HUES48 (cell line): ENCODE data around the gene CRYBA1.
"Not testable (repeated sequence)": the region's sequence is repeated elsewhere in the genome, so short reads cannot be mapped to it uniquely, and the experiment has no call there.

Experiments
- H3K27ac ChIP-seq: one replicate; pipeline ENCODE4 v1.7.0; 2013; ENCODE audit warnings: low read depth, low read length, inconsistent platforms
- H3K27me3 ChIP-seq: 2 replicates; pipeline ENCODE4 v1.6.1; 2013; ENCODE audit warnings: mild to moderate bottlenecking, low read length; ENCODE audit not compliant: control insufficient read depth, insufficient read depth
- H3K36me3 ChIP-seq: 2 replicates; pipeline ENCODE4 v1.6.1; 2013; ENCODE audit warnings: low read length; ENCODE audit not compliant: control insufficient read depth, insufficient read depth
- H3K4me1 ChIP-seq: 2 replicates; pipeline ENCODE4 v1.6.1; 2013; ENCODE audit warnings: mild to moderate bottlenecking, low read length; ENCODE audit not compliant: control insufficient read depth, insufficient read depth
- H3K4me3 ChIP-seq: 2 replicates; pipeline ENCODE4 v1.5.1; 2013; ENCODE audit warnings: mild to moderate bottlenecking, low read depth, low read length
- H3K9ac ChIP-seq: 2 replicates; pipeline ENCODE4 v1.6.1; 2013; ENCODE audit warnings: mild to moderate bottlenecking, low read depth, low read length, moderate library complexity
- H3K9me3 ChIP-seq: 2 replicates; pipeline ENCODE4 v1.6.1; 2013; ENCODE audit warnings: low read length; ENCODE audit not compliant: control insufficient read depth, insufficient read depth

The CRYBA1 gene

DNA sequence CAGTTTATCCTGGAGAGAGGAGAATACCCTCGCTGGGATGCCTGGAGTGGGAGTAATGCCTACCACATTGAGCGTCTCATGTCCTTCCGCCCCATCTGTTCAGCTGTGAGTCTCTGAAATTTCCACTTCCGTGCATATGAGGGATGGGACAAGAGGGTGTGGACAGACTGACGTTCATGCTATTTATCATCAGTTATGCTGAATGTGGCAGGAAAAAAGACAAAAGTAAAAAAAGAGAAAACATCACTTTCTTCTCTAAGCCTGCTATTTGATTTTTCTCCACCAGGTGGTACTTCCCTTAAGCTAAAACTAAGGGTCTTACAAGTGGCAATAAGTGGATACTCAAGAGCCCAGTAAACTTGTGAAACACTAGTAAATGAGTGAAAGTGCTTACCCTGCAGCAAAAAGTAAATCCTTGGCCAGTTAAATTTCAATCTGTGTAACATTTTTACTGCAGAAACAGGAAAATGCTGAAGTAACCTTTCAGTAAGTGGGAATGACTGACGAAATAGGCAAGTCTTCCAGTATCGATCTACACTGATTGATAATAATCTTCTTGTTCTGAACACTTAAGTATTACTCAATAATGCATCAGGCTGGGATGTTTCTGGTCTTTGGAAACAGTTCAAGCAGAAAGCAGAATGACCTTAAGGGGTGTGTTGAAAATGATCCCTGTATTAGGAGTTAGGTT, 5.6 kb downstream of the CRYBA1 start:
- Histone ChIP-seq H3K4me1 (no peaks in the 10 kb centered on the region), H3K36me3 (no peaks in the 10 kb centered on the region), H3K4me3 (no peak overlapping the region), H3K27ac (peak overlapping the region; percentile 16), H3K9ac (no peak overlapping the region), H3K27me3 (no peaks in the 10 kb centered on the region), H3K9me3 (no peaks in the 10 kb centered on the region)

DNA sequence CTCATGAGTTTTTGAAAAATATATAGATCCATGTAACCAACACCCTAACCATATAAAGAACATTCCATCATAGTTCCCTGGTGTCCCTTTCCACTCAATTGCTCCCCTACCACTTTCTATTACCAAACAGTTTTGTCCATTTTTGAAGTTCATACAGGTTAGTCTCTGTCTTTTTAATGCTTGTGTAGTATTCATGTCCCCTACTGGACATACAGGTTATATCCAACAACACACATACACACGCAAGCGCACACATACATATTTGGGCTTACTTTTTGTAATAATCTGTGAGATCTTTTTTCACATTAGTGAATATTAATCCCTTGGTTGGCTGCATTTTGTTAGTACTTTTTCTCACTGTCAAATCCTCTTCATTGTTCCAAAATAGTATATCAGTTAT, 6.4 kb downstream of the CRYBA1 start:
- Histone ChIP-seq H3K9me3 (no peaks in the 10 kb centered on the region), H3K36me3 (no peaks in the 10 kb centered on the region), H3K9ac (no peak overlapping the region), H3K27ac (no peak overlapping the region), H3K4me1 (no peaks in the 10 kb centered on the region), H3K4me3 (no peak overlapping the region), H3K27me3 (no peaks in the 10 kb centered on the region)

DNA sequence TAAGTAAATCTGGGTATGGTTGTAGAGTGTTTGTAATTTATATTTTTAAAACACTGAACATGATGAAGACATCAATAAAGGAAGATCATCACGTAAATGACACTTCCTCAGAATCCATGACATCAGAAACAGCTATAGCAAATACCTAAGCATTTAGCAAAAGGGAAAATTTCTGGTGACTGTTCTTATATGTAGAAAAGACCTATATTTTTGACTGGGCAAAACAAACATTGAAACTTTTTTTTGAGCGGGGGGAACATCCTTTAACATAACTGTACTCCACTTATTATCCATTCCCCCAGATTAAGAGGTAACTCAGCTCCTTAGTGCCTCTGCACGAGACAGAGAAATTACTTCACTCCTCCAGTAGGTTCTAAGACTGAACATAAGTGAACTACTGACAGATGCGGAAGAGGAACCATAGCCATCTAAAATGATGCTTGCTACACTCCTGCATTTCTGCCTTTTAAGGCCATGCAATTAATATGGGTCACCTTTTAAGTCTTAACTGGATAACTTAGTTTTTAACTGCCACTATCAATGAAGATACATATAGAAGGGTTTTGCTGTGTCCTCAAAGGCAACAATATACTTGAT, 9.4 kb downstream of the CRYBA1 start:
- Histone ChIP-seq H3K4me1 (peaks cover 4% of the 10 kb centered on the region; the same call in 1 of the 2 replicates), H3K9ac (no peak overlapping the region), H3K27ac (no peak overlapping the region), H3K27me3 (no peaks in the 10 kb centered on the region), H3K4me3 (no peak overlapping the region), H3K9me3 (no peaks in the 10 kb centered on the region), H3K36me3 (peaks cover 25% of the 10 kb centered on the region)

DNA sequence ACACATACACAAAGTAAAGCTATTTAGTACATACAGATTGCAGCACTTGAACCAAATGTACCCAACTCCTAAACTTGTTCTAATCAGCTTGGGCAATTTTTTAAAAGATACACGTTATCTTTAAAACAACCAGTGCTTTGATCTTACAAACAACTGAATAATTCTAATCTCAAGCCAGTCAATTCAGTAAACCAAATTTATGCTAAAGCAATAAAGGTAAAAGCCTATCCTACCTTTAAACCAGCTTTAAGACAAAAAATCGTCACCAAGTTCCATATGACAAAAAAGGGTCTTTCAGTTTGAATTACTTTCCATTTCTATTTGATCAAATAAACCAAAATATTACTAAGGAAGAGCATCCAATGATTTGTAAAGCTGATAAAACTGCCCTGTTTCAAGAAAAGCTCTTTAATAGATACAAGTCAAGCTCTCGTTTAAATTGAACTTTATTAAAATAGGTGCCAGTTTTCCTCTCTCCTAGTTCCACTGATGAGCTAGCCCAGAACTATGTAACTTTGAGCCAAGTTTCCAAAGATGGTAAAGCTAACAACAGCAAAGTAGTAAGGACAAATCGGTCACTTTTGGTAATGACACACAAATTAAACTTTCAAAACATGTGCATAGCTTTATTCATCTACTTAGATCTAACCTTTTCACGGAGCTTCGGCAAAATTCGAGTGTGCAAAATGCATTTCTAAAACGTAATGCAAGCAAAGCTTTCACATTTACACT, 10.2 kb downstream of the CRYBA1 start:
- H3K27me3 ChIP-seq, result no peaks in the 10 kb centered on the region
- peaks cover 4% of the 10 kb centered on the region; the same call in 1 of the 2 replicates for H3K4me1 ChIP-seq
- H3K9ac ChIP-seq, result no peak overlapping the region
- H3K4me3 ChIP-seq, result no peak overlapping the region
- peaks cover 34% of the 10 kb centered on the region for H3K36me3 ChIP-seq
- H3K9me3 ChIP-seq, result no peaks in the 10 kb centered on the region
- no peak overlapping the region for H3K27ac ChIP-seq

DNA sequence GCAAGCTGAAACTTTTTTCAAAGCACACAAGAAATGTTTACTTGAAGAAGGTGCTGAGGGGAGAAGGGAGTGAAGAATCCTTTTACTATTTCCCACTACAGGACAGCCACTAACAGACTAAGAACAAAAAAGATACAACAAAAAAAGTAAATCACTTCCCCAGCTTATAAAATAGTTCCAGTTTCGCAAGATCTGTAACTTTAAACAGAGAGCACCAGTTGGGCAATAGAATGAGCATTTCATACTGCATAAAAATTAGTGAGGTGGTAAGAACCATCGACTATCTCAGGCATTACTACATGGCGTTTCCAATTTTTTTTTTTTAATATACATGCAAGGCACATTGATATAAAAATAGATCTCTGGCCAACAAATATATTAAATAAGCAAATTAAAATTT, 11.1 kb downstream of the CRYBA1 start:
- peaks cover 43% of the 10 kb centered on the region for H3K36me3 ChIP-seq
- H3K4me1 ChIP-seq, result peaks cover 4% of the 10 kb centered on the region; the same call in 1 of the 2 replicates
- H3K4me3 ChIP-seq, result no peak overlapping the region
- no peak overlapping the region for H3K9ac ChIP-seq
- H3K27me3 ChIP-seq, result no peaks in the 10 kb centered on the region
- no peak overlapping the region for H3K27ac ChIP-seq
- no peaks in the 10 kb centered on the region for H3K9me3 ChIP-seq

DNA sequence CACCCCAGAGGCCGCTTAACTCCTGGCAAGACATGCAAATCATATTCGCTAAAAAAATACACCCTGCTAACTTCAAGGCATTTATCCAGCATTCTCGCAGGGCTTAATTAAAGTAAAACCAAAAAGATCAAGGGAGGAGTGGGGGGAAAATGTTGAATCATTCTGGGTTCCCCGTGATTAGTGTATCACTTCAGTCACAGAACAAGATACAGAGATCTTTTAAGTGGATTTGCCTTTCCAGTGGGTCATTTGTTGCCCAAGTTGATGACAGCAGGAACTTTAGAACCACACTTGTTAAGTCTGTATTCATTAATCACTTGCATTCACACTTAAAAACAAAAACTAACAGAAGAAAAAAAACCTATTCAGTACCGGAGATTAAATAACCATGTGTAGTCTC, 17.3 kb downstream of the CRYBA1 start:
- Histone ChIP-seq H3K9ac (no peak overlapping the region), H3K9me3 (no peaks in the 10 kb centered on the region), H3K4me3 (no peak overlapping the region), H3K4me1 (peaks cover 4% of the 10 kb centered on the region; the same call in 1 of the 2 replicates), H3K36me3 (peaks cover 82% of the 10 kb centered on the region), H3K27ac (no peak overlapping the region), H3K27me3 (no peaks in the 10 kb centered on the region)

DNA sequence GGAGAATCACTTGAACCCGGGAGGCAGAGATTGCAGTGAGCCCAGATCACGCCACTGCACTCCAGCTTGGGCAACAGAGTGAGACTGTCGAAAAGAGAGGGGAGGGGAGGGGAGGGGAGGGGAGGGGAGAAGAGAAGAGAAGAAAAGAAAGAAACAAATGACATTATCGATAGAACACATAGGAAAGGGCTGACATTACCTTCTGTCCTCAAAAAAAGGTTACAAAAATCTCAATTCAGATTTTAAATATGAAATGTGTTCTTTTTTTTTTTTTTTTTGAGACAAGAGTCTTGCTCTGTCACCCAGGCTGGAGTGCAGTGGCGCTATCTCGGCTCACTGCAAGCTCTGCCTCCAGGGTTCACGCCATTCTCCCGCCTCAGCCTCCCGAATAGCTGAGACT, 25.3 kb downstream of the CRYBA1 start:
- not testable (repeated sequence) for H3K4me3 ChIP-seq, H3K9me3 ChIP-seq, H3K4me1 ChIP-seq, H3K27ac ChIP-seq, H3K27me3 ChIP-seq, H3K9ac ChIP-seq
- H3K36me3 ChIP-seq, result peaks cover 74% of the 10 kb centered on the region

DNA sequence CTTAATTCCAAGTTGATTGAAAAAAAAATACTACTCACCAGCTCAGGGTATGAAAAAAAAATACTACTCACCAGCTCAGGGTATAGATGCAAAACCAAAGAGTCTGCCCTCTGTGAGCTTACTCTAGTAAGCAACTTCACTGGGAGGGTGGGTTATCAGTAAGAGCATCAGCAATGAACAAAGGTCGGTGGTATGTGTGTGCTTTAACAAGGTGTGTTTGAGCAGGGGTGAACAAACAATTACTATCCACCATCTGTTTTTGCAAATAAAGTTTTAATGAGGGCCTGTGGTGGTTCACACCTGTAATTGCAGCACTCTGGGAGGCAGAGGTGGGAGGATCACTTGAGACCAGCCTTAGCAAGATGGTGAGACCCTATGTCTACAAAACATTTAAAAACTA, 27.3 kb downstream of the CRYBA1 start:
- Histone ChIP-seq H3K36me3 (peaks cover 80% of the 10 kb centered on the region), H3K4me1 (no peaks in the 10 kb centered on the region), H3K4me3 (no peak overlapping the region), H3K27me3 (no peaks in the 10 kb centered on the region), H3K27ac (no peak overlapping the region), H3K9ac (no peak overlapping the region), H3K9me3 (no peaks in the 10 kb centered on the region)

DNA sequence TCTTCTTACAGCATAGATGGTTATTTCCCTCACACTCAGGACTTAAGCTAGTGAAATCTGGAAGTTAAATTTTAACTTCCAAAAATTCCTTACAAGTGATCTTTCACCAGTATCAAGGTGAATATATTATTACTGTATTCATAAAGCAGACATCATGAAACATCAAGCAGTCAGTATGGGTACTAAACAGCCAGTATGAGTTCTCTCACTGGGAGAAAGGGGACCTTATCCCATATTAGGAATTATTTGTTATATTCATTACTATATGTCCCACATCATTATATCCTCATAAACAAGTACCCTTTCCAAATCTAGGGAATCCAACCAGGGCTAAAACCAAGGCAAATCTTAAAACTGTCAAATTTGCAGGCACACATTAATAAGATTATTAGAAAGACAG, 32.0 kb downstream of the CRYBA1 start:
- no peaks in the 10 kb centered on the region for H3K9me3 ChIP-seq
- H3K36me3 ChIP-seq, result peaks cover 84% of the 10 kb centered on the region
- H3K9ac ChIP-seq, result no peak overlapping the region
- H3K4me3 ChIP-seq, result no peak overlapping the region
- H3K27ac ChIP-seq, result no peak overlapping the region
- H3K27me3 ChIP-seq, result no peaks in the 10 kb centered on the region
- H3K4me1 ChIP-seq, result peaks cover 4% of the 10 kb centered on the region; the same call in 1 of the 2 replicates

DNA sequence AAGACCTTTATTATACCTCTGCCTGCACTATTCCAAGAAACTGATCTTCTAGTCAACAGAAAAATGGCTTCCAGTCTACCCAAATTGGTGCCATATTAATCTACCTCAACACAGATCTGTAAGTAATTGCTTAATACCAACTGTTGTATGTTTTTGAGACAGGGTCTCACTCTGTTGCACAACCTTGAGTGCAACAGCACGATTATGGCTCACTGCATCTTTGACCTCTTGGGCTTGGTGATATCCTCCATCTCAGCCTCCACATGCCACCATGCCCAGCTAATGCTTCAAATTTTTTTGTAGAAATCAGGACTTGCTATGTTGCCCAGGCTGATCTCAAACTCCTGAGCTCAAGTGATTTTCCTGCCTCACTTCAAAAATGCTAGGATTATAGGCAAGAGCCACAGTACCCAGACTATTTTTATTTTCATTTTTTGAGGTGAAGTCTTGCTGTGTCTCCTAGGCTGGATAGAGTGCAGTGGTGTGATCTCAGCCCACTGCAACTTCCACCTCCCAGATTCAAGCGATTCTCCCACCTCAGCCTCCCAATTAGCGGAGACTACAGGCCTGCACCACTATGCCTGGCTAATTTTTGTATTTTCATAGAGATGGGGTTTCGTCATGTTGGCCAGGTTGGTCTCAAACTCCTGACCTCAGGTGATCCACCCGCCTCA, 32.9 kb downstream of the CRYBA1 start:
- peaks cover 82% of the 10 kb centered on the region for H3K36me3 ChIP-seq
- no peaks in the 10 kb centered on the region for H3K9me3 ChIP-seq
- H3K27ac ChIP-seq, result no peak overlapping the region
- no peak overlapping the region for H3K4me3 ChIP-seq
- no peak overlapping the region for H3K9ac ChIP-seq
- peaks cover 8% of the 10 kb centered on the region; the same call in 1 of the 2 replicates for H3K4me1 ChIP-seq
- H3K27me3 ChIP-seq, result no peaks in the 10 kb centered on the region
